ENCODE measurements around the gene SOWAHA. TPM values are rescaled to one million over a fixed set of nuclear protein-coding genes. Genes with fewer than 3 reads are reported as not detected.
A peak's percentile ranks its signal among the peaks of the same experiment; 100 is the strongest.

SOWAHA gene
- total RNA-seq, 1 experiment from 2014 or later, result not detected

DNA sequence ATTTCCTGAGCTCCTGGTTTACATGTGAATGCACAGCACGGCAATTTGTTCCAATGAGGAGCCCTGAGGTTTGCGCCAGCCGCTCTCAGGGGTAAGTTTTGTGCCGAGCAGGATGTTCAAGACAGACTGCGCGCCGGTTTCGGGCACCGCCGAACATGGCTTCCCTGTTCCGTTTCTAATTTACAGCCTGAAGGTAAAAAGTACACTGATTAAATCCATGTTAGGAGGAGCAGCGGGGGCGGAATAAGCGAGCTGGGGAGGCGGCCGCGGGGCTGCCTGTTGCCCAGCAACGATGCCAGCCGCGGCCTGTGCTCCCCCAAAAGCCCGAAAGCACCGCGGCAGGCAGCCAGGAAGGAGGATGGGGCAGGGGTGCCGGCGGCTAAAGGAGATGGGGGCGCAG is 6.4 kb downstream of the SOWAHA start:
- H3K4me1 ChIP-seq (replicated peaks; ENCODE audit: insufficient read depth), result peaks cover 16% of the 10 kb centered on the region
- H3K36me3 ChIP-seq (ENCODE audit: low read depth), result no peaks in the 10 kb centered on the region

DNA sequence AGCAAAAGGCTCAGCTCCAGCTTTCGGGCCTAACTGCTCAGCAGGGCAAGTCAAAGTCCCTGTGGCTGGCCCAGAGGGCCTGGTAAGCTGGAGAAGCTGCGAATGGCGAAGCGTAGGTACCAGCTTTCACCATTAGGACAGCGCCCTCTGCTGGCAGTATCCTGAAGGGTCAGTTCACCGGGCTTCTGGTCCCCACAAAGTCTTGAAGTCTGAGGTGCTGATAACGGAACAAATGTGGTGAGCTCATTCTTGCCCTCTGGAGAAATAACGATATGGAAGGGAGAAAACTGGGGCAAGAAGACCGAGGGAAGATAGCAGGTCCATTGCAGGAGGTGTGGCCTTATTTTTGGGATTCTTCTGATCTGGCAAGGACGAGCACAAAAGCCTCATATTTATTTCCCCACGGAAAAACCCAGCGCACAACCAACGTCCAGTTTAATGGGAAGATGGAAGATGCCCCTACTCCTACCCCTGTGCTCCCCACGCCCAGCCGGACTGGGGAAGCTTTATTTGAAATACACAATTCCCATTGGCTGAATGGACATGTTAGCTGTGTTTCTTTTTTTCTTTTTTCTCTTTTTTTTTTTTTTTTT is 7.2 kb downstream of the SOWAHA start:
- Histone ChIP-seq H3K79me2 (ENCODE audit: low read depth) (no peaks in the 10 kb centered on the region), H3K9me3 (ENCODE audit: insufficient read depth, low read depth) (no peaks in the 10 kb centered on the region), H3K4me1 (replicated peaks; ENCODE audit: insufficient read depth) (peaks cover 14% of the 10 kb centered on the region), H4K20me1 (ENCODE audit: insufficient read depth) (no peaks in the 10 kb centered on the region), H3K36me3 (ENCODE audit: low read depth) (no peaks in the 10 kb centered on the region), H2AFZ (no peak overlapping the region), H3K27me3 (ENCODE audit: insufficient read depth, low read depth) (no peaks in the 10 kb centered on the region), H3K27ac (no peak overlapping the region), H3K4me2 (no peak overlapping the region), H3K9me2 (ENCODE audit: insufficient read depth) (no peaks in the 10 kb centered on the region), H3K4me3 (no peak overlapping the region), H3F3A (ENCODE audit: insufficient read depth, low read depth) (peaks cover 18% of the 10 kb centered on the region; the same call in 1 of the 2 replicates)
- ChIA-PET CTCF (interaction anchor here (0.5 to 1.2 kb wide), 12 partner anchors 9 to 1132 kb away, joined by 3 to 19 read pairs (median 5); partner anchors contain the start of genes CCNI2 and IRF1), POLR2A (ENCODE audit: unreplicated experiment) (interaction anchor here (0.6 to 0.7 kb wide), 2 partner anchors 340 to 409 kb away, joined by 5 to 12 read pairs; no protein-coding TSS in a partner anchor)
- TF ChIP-seq EZH2 (IDR thresholded peaks at IDR 0.05; ENCODE audit: low read depth), result no peak
- TF ChIP-seq, protein P1, sequence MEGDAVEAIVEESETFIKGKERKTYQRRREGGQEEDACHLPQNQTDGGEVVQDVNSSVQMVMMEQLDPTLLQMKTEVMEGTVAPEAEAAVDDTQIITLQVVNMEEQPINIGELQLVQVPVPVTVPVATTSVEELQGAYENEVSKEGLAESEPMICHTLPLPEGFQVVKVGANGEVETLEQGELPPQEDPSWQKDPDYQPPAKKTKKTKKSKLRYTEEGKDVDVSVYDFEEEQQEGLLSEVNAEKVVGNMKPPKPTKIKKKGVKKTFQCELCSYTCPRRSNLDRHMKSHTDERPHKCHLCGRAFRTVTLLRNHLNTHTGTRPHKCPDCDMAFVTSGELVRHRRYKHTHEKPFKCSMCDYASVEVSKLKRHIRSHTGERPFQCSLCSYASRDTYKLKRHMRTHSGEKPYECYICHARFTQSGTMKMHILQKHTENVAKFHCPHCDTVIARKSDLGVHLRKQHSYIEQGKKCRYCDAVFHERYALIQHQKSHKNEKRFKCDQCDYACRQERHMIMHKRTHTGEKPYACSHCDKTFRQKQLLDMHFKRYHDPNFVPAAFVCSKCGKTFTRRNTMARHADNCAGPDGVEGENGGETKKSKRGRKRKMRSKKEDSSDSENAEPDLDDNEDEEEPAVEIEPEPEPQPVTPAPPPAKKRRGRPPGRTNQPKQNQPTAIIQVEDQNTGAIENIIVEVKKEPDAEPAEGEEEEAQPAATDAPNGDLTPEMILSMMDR (conservative IDR thresholded peaks at IDR 0.05), result peak; percentile 96
- DNase-seq, result peak; percentile 72 to 81
- intact Hi-C loops (cut with micrococcal nuclease; ENCODE audit: unreplicated experiment), result loop anchor here (1.0 to 2.0 kb wide), 6 partner anchors 65 to 755 kb away; partner anchors contain the start of gene CCNI2
- BruUV-seq (replicated peaks), result no TSS peak

More for the DNA sequence above, 6.4 kb downstream of the SOWAHA start:
- Histone ChIP-seq H3K9me3 (ENCODE audit: insufficient read depth, low read depth) (no peaks in the 10 kb centered on the region), H3K79me2 (ENCODE audit: low read depth) (no peaks in the 10 kb centered on the region), H3K4me2 (no peak overlapping the region), H3K4me3 (no peak overlapping the region), H4K20me1 (ENCODE audit: insufficient read depth) (no peaks in the 10 kb centered on the region), H3K27ac (no peak overlapping the region), H2AFZ (no peak overlapping the region), H3K27me3 (ENCODE audit: insufficient read depth, low read depth) (no peaks in the 10 kb centered on the region), H3K9me2 (ENCODE audit: insufficient read depth) (no peaks in the 10 kb centered on the region), H3F3A (ENCODE audit: insufficient read depth, low read depth) (peaks cover 20% of the 10 kb centered on the region; the same call in 1 of the 2 replicates)
- CTCF ChIA-PET, result interaction anchor here (0.6 to 1.2 kb wide), 5 partner anchors 10 to 293 kb away, joined by 3 to 8 read pairs (median 3); partner anchors contain the start of gene CCNI2
- no peak for DNase-seq
- BruUV-seq (replicated peaks), result no TSS peak
- POLR2A ChIA-PET (ENCODE audit: unreplicated experiment), result no interaction called here
- no peak for TF ChIP-seq EZH2 (IDR thresholded peaks at IDR 0.05; ENCODE audit: low read depth)
- TF ChIP-seq, protein P1 (conservative IDR thresholded peaks at IDR 0.05), result no peak
- intact Hi-C loops (cut with micrococcal nuclease; ENCODE audit: unreplicated experiment), result no loop called here

DNA sequence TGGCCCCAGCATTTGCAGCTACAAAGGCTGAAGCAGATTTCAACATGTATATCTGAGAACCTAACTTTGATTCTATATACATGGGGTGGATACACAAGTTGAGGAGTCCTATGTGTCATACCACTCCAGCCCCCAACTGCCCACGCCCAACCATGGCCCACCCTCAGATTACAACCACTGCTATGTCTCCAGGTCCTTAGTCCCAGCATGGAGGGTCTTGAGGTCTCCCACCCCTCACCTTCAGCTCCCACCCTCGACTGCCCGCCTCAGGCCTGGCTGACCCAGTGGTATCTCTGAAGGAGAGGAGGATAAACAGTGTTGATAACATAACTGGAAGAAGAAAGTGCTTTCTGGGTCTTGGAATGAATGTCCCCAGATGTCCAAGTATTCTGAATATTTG is 8.2 kb downstream of the SOWAHA start:
- no peaks in the 10 kb centered on the region for H3K36me3 ChIP-seq (ENCODE audit: low read depth)
- BruUV-seq (replicated peaks), result no TSS peak
- peaks cover 4% of the 10 kb centered on the region; the same call in 1 of the 2 replicates for H3K4me1 ChIP-seq (replicated peaks; ENCODE audit: insufficient read depth)
- ChIA-PET CTCF (no interaction called here), POLR2A (ENCODE audit: unreplicated experiment) (no interaction called here)
- no peaks in the 10 kb centered on the region for H3K27me3 ChIP-seq (ENCODE audit: insufficient read depth, low read depth)
- TF ChIP-seq, protein P1 (conservative IDR thresholded peaks at IDR 0.05), result no peak
- TF ChIP-seq EZH2 (IDR thresholded peaks at IDR 0.05; ENCODE audit: low read depth), result no peak
- H3K4me2 ChIP-seq, result no peak overlapping the region
- H3K9me3 ChIP-seq (ENCODE audit: insufficient read depth, low read depth), result no peaks in the 10 kb centered on the region
- H3K79me2 ChIP-seq (ENCODE audit: low read depth), result no peaks in the 10 kb centered on the region
- no peaks in the 10 kb centered on the region for H4K20me1 ChIP-seq (ENCODE audit: insufficient read depth)
- H3K27ac ChIP-seq, result no peak overlapping the region
- H3F3A ChIP-seq (ENCODE audit: insufficient read depth, low read depth), result 0 out of 2 replicates have a peak, but pooled peaks cover 10% of the 10 kb centered on the region
- no peak for DNase-seq
- intact Hi-C loops (cut with micrococcal nuclease; ENCODE audit: unreplicated experiment), result loop anchor here (2.0 kb wide), 2 partner anchors 67 to 75 kb away; partner anchors contain the start of gene CCNI2
- no peaks in the 10 kb centered on the region for H3K9me2 ChIP-seq (ENCODE audit: insufficient read depth)
- no peak overlapping the region for H3K4me3 ChIP-seq
- no peak overlapping the region for H2AFZ ChIP-seq

Data from PC-9 (cell line).